Common myeloid progenitor, CD34-positive (primary cell): Measurements from ENCODE around the gene KLHDC7B.

Experiments
- CTCF ChIA-PET: fragments of 350-600 bp; sonication (Branson Sonifier 250); formaldehyde crosslinking; loops from one replicate; lab custom pipeline; 2021; ENCODE audit warnings: antibody characterized with exemption; lab: Charles Lee
- POLR2A ChIA-PET: fragments of 350-600 bp; sonication (Branson Sonifier 250); formaldehyde crosslinking; loops from one replicate; lab custom pipeline; 2021; ENCODE audit warnings: antibody characterized with exemption; lab: Charles Lee
- DNase-seq, 3 donors: peaks; one replicate each; pipeline versions ENCODE4 v3.0.0 to v3.0.0-alpha.2; 2013
- H3K27ac ChIP-seq, 2 experiments: 1 replicate in 1 of 2; 2 replicates in 1 of 2; pipeline ENCODE4 v1.7.0; 2013; ENCODE audit warnings: inconsistent platforms in 2 of 2, low read length in 2 of 2, mild to moderate bottlenecking in 2 of 2, low read depth in 1 of 2, moderate library complexity in 1 of 2; ENCODE audit not compliant: severe bottlenecking in 2 of 2, insufficient read depth in 1 of 2, poor library complexity in 1 of 2
- H3K27me3 ChIP-seq, 5 experiments: replicated peaks in 2 of 5; 1 replicate in 3 of 5; 2 replicates in 2 of 5; pipeline versions ENCODE4 v1.6.1 to v1.7.0; 2013; ENCODE audit warnings: low read length in 4 of 5, mild to moderate bottlenecking in 2 of 5, moderate library complexity in 2 of 5, inconsistent platforms in 1 of 5; ENCODE audit not compliant: insufficient read depth in 5 of 5, control insufficient read depth in 4 of 5
- H3K36me3 ChIP-seq, 4 experiments: 1 replicate in 2 of 4; 2 replicates in 2 of 4; pipeline versions ENCODE4 v1.6.1 to v1.7.0; 2013; ENCODE audit warnings: low read length in 3 of 4, control low read depth in 1 of 4, mild to moderate bottlenecking in 1 of 4; ENCODE audit not compliant: control insufficient read depth in 4 of 4, insufficient read depth in 4 of 4
- H3K4me1 ChIP-seq, 4 experiments: 1 replicate in 3 of 4; 2 replicates in 1 of 4; pipeline versions ENCODE4 v1.6.1 to v1.7.1; 2013; ENCODE audit warnings: low read length in 3 of 4, mild to moderate bottlenecking in 3 of 4, control low read depth in 1 of 4, inconsistent platforms in 1 of 4, moderate library complexity in 1 of 4; ENCODE audit not compliant: control insufficient read depth in 4 of 4, insufficient read depth in 4 of 4; ENCODE audit errors: control extremely low read depth in 1 of 4
- H3K4me3 ChIP-seq, 7 experiments: 1 replicate in 4 of 7; 2 replicates in 3 of 7; pipeline versions ENCODE4 v1.5.1 to v1.7.0; 2013; ENCODE audit warnings: mild to moderate bottlenecking in 7 of 7, low read length in 6 of 7, moderate library complexity in 6 of 7, inconsistent platforms in 2 of 7, low read depth in 2 of 7, control low read depth in 1 of 7; ENCODE audit not compliant: insufficient read depth in 4 of 7, control insufficient read depth in 1 of 7; ENCODE audit errors: extremely low read depth in 1 of 7
- H3K9me3 ChIP-seq, 5 experiments: 1 replicate in 4 of 5; 2 replicates in 1 of 5; pipeline versions ENCODE4 v1.6.1 to v1.7.1; 2013; ENCODE audit warnings: low read length in 4 of 5, mild to moderate bottlenecking in 2 of 5, inconsistent platforms in 1 of 5, low read depth in 1 of 5, moderate library complexity in 1 of 5; ENCODE audit not compliant: control insufficient read depth in 4 of 5, insufficient read depth in 2 of 5; ENCODE audit errors: control extremely low read depth in 1 of 5
- WGBS: methylation state at CpG from one replicate; pipeline ENCODE4 v1.1.5; 2013; ENCODE audit not compliant: insufficient coverage; 5-methylcytosine and 5-hydroxymethylcytosine counted together

KLHDC7B gene

GRCh38 chr22:50585238-50585637, 39.5 kb downstream of the KLHDC7B start:
- 96% methylated on average over 3 of the region's 3 CpGs for WGBS
- POLR2A ChIA-PET, result no interaction called here
- CTCF ChIA-PET, result no interaction called here

GRCh38 chr22:50585781-50586180, 40.1 kb downstream of the KLHDC7B start:
- POLR2A ChIA-PET, result no interaction called here

More at GRCh38 chr22:50585238-50585637, 39.5 kb downstream of the KLHDC7B start:
- no peak for DNase-seq
- Histone ChIP-seq H3K36me3 (peaks cover 0 to 8% (median 7%) of the 10 kb centered on the region in 4 experiments), H3K9me3 (no peaks in the 10 kb centered on the region), H3K27me3 (no peaks in the 10 kb centered on the region), H3K4me1 (peaks cover 0 to 25% (median 19%) of the 10 kb centered on the region in 4 experiments), H3K27ac (no peak overlapping the region), H3K4me3 (no peak overlapping the region)

GRCh38 chr22:50586416-50586815, 40.7 kb downstream of the KLHDC7B start:
- Histone ChIP-seq H3K27ac (no peak overlapping the region), H3K9me3 (no peaks in the 10 kb centered on the region), H3K4me3 (no peak overlapping the region), H3K36me3 (peaks cover 0 to under 1% (median 0%) of the 10 kb centered on the region in 4 experiments), H3K27me3 (no peaks in the 10 kb centered on the region), H3K4me1 (peaks cover 0 to 22% (median 16%) of the 10 kb centered on the region in 4 experiments)
- DNase-seq, result no peak
- 93% methylated on average over 3 of the region's 5 CpGs for WGBS
- CTCF ChIA-PET, result interaction anchor here (0.9 to 1.5 kb wide), 3 partner anchors 11 to 34 kb away, joined by 3 to 5 read pairs (median 4); no protein-coding TSS in a partner anchor
- POLR2A ChIA-PET, result no interaction called here

More at GRCh38 chr22:50585781-50586180, 40.1 kb downstream of the KLHDC7B start:
- CTCF ChIA-PET, result no interaction called here
- Histone ChIP-seq H3K4me3 (no peak overlapping the region), H3K9me3 (no peaks in the 10 kb centered on the region), H3K27me3 (no peaks in the 10 kb centered on the region), H3K27ac (no peak overlapping the region), H3K36me3 (peaks cover 0 to 5% (median 5%) of the 10 kb centered on the region in 4 experiments), H3K4me1 (peaks cover 0 to 25% (median 19%) of the 10 kb centered on the region in 4 experiments)
- 88% methylated on average over 8 of the region's 8 CpGs for WGBS
- DNase-seq, result no peak

- WGBS, result 98% methylated on average over 5 of the region's 5 CpGs
- Histone ChIP-seq H3K4me3 (no peak overlapping the region), H3K27ac (no peak overlapping the region), H3K9me3 (no peaks in the 10 kb centered on the region), H3K4me1 (peaks cover 0 to 14% (median 9%) of the 10 kb centered on the region in 4 experiments), H3K27me3 (no peaks in the 10 kb centered on the region), H3K36me3 (no peaks in the 10 kb centered on the region)
- ChIA-PET CTCF (interaction anchor here (0.9 to 1.5 kb wide), 3 partner anchors 12 to 33 kb away, joined by 3 to 5 read pairs (median 4); no protein-coding TSS in a partner anchor), POLR2A (no interaction called here)
- no peak for DNase-seq
These were observed 41.7 kb downstream of the KLHDC7B start for GRCh38 chr22:50587407-50587806.

GRCh38 chr22:50595189-50595588, 49.5 kb downstream of the KLHDC7B start:
- peaks cover 0 to 4% (median 0%) of the 10 kb centered on the region in 4 experiments for H3K4me1 ChIP-seq
- peaks cover 0 to 2% (median 0%) of the 10 kb centered on the region in 4 experiments for H3K36me3 ChIP-seq
- no peaks in the 10 kb centered on the region for H3K9me3 ChIP-seq
- WGBS, result 93% methylated on average over 2 of the region's 3 CpGs
- peaks cover 0 to 21% (median 8%) of the 10 kb centered on the region in 5 experiments for H3K27me3 ChIP-seq
- H3K27ac ChIP-seq, result no peak overlapping the region
- H3K4me3 ChIP-seq, result no peak overlapping the region
- ChIA-PET CTCF (no interaction called here), POLR2A (no interaction called here)
- no peak for DNase-seq

- ChIA-PET CTCF (interaction anchor here (1.3 to 1.4 kb wide), 2 partner anchors 23 to 72 kb away, joined by 4 read pairs; partner anchors contain the start of gene SCO2), POLR2A (no interaction called here)
- H3K9me3 ChIP-seq, result no peaks in the 10 kb centered on the region
- peaks cover 0 to 7% (median 3%) of the 10 kb centered on the region in 4 experiments for H3K4me1 ChIP-seq
- no peak for DNase-seq
- peaks cover 0 to 2% (median 0%) of the 10 kb centered on the region in 4 experiments for H3K36me3 ChIP-seq
- H3K4me3 ChIP-seq, result no peak overlapping the region
- peaks cover 0 to 33% (median 15%) of the 10 kb centered on the region in 5 experiments for H3K27me3 ChIP-seq
- 98% methylated on average over 5 of the region's 5 CpGs for WGBS
- no peak overlapping the region for H3K27ac ChIP-seq
These were observed 51.4 kb downstream of the KLHDC7B start for GRCh38 chr22:50597097-50597496.

GRCh38 chr22:50599816-50600455, 54.2 kb downstream of the KLHDC7B start:
- H3K9me3 ChIP-seq, result no peaks in the 10 kb centered on the region
- peak overlapping the region in 2 of 7 experiments; percentile 36 to 54 for H3K4me3 ChIP-seq
- H3K4me1 ChIP-seq, result peaks cover 0 to 9% (median 6%) of the 10 kb centered on the region in 4 experiments
- peaks cover 3 to 61% (median 27%) of the 10 kb centered on the region in 5 experiments for H3K27me3 ChIP-seq
- peaks cover 0 to 2% (median 0%) of the 10 kb centered on the region in 4 experiments for H3K36me3 ChIP-seq
- H3K27ac ChIP-seq, result no peak overlapping the region
- 18% methylated on average over 43 of the region's 52 CpGs for WGBS
- POLR2A ChIA-PET, result no interaction called here
- peak; percentile 44 to 76 (median 72) for DNase-seq
- CTCF ChIA-PET, result interaction anchor here (1.1 kb wide), 1 partner anchor 55 kb away, joined by 4 read pairs; the partner anchor contains the start of gene KLHDC7B
